GM18502 (cell line): ENCODE results near the gene ASTN2.
"Not testable (repeated sequence)": the region's sequence is repeated elsewhere in the genome, so short reads cannot be mapped to it uniquely, and the experiment has no call there.

Source experiments
- ATAC-seq: cut with Tn5 transposase; IDR thresholded peaks from one replicate; pipeline ENCODE4 v1.9.1; 2021; ENCODE audit warnings: mild to moderate bottlenecking; ENCODE audit not compliant: unreplicated experiment, poor library complexity

Gene ASTN2

DNA sequence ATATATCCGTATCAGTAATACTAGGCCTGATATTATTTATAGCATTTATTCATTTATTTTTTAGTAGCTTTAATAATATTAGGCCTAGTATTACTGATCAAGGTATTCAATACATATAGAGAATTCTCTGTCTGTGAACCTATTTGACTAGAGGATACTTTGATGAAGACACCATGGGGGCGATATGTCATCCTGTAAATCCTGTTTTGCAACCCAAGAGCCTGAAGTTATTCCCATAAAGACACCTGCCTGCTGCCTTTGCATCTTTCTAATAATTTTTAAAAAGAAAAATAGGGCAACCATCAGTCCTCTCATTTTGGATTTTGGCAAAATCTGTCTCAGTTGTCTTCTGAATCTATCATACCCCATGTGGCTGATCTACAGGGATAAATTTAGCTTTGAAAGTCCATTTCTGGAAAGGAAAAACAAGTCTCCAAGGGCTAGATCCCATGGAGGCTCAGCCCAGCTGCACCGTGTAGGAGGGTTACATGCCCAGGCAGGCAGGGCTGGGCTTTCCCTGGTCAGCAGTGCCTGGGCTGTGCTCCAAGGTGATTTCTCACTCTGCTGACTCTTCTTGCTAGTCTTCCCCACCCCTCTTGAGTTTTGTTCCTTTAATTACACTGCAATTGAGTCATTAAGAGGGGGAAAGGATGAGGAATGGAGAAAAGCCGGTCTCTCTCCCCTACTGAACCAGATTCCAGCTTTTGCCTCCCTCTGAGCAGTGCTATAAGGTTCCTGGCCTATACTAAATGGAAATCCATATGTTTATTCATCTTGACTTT, 558.8 kb downstream of the ASTN2 start:
- ATAC-seq: no peak

DNA sequence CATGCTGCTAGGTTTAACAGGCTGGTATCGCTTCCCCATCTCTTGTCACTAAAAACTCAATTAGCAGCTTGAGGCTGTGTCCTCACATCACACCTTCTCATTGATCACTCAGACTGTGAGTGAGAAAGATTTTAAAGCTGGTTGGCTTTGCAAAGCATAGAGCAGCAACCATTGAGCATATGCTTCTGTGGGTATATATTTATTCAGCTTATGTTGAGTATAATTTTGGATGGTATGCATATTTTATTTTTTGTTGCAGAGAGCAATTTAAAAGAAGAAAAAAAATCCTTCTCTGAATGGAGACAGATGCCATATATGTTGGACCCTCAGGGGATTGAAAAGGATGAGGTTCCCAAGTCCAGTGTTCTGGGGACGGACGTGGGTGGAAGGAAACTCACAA, 565.1 kb downstream of the ASTN2 start:
- ATAC-seq: no peak

DNA sequence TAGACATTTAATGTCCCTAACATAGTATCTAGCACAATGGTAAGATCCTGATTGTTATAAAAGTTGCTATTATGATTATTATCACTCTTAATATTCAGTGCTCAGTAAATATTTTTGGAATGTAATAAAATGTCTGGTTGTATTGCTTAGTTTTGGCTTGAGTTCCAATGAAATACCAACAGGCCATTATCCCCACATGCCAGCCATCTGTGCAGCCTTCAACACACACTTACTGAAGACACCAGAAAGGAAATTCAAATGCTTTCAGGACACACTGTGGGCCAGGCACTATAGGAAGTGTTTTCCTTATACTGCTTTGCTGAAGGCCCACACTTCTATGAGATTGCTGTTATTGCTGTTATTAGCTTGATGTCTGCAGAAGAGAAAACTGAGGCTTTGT, 570.2 kb downstream of the ASTN2 start:
- no peak for ATAC-seq

DNA sequence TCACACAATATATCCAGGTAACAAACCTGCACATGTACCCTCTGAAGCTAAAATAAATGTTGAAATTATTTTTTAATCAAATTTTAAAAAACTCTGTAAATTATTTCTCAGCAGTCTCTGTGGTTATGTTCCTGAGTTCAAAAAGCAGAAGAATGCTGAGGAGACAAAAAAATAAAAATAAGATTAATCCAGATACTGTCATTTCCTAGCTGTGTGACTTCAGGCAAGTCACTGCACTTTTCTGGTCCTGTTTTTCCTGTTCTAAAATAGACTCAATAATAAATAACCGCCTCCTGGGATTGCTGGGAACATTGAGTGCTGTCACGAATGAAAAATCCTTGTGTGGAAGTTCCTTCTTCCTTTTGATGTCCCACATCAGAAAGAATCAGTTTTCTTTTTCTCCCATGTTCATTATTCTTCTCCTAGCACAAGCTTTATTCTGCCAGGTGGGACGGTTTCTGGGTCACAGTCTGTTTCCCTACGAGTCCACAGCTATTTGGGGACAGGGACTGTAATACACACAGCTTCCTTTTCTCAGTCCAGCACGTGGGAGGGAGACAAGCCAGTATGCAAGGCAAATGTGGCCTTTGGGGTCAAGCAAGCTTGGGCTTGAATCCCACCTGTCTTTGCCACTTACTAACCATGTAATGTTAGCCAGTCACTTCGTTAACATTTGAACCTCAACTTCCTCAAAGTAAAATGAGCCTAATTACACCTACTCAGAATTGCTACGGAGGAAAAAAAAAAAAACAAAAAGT, 570.8 kb downstream of the ASTN2 start:
- ATAC-seq: no peak

DNA sequence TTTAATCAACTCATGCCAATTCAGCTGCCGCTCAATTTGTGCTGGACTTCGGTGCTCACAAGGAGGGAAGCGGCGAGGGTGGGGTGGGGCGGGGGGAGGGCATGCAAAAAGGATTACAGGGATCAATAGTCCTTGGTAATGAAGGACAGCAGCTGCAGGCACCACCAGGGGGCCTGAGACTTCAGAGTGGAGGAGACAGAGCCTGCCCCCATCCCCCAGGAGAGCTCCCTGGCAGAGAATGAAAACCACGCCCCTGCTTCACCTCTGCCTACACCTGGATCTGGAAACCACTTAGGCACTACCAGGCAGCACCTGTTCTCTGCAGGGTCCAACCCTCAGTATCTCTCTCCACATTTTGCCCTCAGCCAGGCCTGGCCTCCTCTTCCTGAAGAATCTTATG, 572.2 kb downstream of the ASTN2 start:
- ATAC-seq: no peak

DNA sequence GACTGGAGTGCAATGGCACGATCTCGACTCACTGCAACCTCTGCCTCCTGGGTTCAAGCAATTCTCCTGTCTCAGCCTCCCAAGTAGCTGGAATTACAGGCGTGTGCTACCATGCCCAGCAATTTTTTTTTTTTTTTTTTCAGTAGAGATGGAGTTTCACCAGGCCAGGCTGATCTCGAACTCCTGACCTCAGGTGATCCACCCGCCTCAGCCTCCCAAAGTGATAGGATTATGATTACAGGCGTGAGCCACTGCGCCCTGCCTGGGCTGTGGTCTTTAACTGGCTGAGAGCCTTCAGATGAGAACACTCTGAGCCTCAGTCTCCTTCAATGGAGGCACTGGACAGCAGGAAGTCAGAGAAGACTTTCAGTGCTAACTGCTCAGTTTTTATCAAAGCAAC, 576.4 kb downstream of the ASTN2 start:
- ATAC-seq: not testable (repeated sequence)

DNA sequence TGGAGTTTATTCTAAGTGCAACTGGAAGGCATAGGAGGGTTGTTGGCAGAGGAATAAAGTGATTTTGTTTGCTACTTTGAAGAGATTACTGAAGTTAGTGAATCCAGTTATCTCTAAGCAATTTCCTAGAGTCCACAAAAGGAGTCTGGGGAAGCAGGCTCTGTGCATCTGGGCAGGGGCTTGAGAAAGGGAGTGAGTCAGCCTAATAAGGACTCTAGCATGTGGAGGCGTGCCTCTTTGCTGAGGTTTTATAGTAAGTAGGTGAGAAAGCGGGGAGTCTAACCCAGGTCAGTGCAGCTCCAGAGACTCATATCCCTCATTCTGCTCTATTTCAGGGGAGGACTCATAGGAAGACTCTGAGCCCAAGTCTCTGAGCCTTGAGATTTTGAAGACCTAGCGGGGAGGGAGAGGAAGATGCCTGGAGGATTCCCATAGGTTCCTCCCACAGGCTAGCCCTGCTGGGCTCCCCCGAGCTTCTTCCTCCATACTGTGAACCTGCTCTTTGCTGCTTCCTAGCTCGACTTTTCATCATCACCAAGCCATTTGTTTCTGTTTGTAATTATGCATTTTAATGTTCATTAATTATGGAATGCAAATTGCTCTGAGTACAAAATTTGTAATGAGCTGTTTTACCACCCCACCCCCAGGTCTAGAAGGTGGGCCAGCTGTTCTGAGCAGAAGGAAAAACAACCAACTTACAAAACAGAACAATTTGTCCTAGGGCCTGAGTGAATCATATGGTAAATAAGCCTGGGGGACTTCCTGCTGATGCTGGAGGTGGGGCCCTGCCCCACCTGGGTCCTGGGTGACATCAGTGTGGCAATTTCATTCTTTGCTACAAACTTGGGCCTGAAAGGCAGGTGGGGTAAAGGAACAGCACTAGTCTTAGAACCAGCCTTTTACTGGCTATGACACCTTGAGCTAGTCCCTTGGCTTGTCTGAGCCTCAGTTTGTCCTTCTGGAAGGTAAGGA, 577.6 kb downstream of the ASTN2 start:
- no peak for ATAC-seq

DNA sequence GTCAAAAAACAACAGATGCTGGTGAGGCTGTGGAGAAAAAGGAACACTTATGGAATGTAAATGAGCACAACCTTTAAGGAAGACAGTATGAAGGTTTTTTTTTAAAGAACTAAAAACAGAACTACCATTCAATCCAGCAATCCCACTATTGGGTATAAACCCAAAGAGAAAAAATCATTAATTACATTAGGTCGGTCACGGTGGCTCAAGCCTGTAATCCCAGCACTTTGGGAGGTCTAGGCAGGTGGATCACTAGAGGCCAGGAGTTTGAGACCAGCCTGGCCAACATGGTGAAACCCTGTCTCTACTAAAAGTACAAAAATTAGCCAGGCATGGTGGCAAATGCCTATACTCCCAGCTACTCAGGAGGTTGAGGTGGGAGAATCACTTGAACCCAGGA, 584.5 kb downstream of the ASTN2 start:
- ATAC-seq: not testable (repeated sequence)

DNA sequence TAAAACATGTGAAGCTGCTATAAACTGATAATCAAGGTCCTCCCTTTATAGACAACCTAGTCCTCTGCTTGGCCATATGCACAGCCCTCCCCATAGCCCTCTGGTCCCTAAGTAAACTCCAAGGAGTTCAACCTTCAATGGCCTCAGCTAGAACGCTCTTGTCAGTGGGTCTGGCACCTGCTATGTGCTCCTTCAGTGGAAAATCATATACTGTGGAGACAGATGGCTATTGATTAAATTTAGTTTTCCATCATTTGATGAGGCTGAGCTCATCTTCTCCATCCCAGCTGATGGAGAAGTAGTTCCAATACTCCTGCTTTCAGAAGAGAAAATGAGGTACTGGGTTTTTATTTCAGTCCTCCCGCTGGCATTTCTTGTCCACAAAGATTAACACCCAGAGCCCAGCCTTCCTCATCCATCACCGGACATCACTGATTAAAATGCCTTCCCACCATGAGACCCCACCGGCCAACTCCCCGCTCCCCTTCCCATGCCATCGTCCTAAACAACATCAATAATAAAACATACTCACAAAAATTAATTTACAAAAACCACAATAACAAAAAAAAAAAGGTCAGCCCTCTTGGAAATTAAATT, 593.1 kb downstream of the ASTN2 start:
- ATAC-seq: no peak

DNA sequence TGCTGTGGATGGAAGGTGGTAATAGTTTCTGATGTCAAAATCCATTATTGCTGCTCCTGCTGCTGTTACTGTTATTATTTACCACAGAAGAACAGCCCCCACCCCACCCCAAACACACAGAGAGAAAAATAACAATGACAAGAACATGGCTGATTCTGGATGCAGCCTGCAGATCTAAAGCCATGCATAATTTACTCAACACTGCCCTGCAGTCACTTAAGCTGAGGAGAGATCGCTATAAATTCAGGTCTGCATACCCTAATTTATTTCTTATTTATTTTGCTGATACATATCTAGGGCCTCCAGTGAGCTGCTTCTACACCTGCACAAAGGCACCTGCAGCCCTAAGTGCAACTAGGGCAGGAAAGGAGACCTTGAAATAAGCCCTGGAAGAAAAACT, 595.7 kb downstream of the ASTN2 start:
- ATAC-seq: no peak

DNA sequence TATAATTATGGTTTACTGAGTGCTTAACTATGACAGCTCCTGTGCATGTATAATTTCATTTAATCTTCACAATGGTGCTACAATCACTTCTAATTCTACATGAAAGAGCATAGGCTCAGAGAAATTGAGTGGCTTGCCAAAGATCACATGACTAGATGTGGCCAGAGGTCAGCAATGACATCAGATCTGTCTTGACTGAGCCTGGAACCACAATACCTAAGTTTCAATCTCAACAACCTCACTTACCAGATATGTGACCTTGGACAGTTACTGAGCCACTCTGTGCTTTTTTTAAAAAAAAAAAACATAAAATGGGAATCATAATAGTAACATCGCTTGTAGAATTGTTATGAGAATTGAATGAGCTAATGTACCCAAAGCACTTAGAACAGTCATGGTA, 597.1 kb downstream of the ASTN2 start:
- ATAC-seq: peak; percentile 56

DNA sequence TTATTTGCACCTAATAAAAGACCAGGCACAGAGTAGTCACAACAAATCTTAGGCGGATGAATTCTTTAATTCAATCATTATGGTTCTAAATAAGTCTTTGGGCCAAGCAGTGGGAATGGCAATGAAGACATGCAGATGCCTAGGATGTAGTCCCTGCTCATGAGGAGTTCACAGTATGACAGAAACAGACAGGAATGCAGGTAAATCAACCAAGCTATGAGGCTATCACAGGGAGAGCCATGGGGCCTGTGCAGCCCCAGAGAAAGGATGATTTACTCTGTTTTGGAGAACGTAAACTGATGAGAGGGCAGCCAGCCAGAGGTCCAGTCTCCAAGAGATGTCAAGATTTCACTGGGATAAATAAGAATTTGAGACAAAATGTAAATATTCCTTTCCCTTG, 598.4 kb downstream of the ASTN2 start:
- ATAC-seq: no peak

DNA sequence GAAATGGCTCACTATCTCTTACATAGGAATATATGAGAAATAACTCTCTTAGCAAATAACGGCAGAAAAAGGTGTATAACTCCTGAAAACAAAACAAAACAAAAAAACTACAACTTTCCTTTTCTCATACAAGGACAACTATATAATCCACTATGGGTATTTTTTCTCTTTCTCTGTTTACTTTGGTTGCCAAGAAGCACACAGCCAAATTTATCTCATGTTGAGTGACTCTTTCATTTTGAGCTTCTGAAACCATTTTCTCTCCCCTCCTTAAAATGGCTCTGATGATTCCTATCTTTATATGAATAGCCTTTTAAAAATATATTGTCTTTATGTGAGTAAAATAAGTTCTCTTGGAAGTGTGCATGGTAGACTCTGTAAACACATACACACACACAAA, 599.0 kb downstream of the ASTN2 start:
- ATAC-seq: no peak

DNA sequence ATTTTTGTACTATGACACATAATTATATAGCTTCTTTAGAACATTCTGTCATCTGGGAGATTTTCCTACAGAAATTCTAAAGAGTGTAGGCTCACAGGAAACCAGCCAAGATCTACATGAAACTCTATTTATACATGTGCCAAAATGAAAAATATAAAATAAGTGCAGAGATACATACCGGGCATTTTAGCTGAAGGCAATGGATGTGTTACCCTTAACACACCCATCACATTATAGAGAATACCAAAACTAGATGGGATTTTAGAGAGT, 601.9 kb downstream of the ASTN2 start:
- no peak for ATAC-seq

DNA sequence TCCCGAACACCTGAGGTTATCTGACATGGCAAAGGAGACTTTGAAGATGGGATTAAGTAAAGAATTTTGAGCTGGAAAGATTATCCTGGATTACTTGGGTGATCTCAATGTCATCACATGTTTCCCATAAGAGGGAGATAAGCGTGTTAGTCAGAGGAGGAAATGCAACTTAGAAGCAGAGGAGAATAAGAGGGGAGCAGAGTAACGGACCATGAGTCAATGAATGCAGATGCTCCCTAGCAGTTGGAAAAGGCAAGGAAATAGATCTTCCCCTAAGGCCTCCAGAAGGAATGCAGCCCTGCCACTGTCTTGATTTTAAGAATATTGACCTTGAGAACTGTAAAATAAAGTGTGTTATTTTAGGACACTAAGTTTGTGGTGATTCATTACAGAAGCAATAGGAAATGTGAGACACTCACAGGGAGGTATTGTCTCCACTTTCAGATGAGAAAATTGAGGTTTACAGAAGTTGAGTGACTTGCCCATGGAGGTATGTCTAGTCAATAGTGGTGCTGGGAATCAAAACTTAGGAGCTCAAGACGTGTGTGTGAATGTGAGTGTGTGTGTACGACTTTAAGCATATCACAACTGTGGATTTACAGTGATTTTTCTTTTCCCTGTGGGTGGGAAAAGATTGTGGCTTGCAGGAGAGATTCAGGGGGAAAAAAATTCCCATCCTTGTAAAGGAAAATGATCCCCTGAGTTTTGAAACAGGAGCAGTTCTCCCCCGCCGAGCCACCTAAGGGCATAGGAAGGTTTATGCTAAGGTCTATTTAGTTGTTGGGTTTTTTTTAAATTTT, 602.4 kb downstream of the ASTN2 start:
- ATAC-seq: no peak

DNA sequence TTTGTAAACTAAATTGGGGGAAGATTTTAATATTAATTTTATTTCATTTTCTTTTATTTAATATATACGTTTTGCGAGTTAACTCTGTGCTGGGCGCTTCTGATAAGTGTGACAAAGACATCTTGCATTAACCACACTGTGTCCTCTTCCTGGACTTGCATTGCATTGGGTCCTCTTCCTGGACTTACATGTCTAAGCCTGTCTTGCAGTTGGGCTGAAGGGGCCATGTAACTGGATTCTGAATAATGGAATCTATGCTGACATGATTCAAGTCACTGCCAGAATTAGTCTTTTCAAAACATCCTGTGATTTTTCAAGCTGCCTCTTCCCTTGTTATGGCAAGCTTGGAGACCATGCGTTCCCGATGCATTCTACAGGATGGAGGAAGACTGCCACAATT, 605.2 kb downstream of the ASTN2 start:
- ATAC-seq: no peak

DNA sequence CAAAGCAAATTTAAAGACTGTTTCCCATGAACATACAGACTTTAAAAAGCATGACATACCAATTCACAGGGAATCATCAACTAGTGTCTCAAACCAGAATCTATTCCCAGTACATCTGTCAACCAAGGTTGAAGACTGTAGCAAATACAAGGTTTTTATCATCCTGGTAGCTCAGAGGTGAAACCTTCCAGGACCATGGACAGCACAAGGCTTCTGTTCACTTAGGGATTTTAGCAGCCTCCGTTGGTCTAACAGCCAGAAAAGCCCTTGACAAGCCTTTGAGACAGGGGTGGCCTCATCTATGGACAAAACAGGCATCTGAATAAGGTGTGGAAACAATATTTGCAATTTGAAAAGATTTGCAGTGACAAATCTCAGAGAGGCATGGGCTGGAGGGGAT, 608.8 kb downstream of the ASTN2 start:
- ATAC-seq: no peak

DNA sequence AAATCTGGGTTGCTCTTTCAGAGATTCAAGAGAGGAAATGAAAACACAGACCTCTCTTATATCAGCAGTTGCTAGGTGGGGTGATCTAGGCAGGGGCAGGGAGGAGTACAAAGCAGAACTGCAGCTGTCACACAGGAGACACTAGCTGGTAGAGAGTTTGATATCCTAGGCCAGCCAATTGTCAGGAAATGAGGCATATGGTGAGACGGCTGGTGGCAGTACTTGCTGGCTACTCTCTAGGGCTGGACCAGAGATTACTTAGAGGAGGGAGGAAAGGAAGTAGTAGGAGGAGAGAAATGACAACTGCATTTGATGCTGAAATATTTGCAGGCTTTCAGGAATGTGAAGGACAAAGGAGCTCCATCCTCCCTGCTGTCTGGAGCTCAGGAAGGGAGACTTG, 614.0 kb downstream of the ASTN2 start:
- ATAC-seq: no peak

DNA sequence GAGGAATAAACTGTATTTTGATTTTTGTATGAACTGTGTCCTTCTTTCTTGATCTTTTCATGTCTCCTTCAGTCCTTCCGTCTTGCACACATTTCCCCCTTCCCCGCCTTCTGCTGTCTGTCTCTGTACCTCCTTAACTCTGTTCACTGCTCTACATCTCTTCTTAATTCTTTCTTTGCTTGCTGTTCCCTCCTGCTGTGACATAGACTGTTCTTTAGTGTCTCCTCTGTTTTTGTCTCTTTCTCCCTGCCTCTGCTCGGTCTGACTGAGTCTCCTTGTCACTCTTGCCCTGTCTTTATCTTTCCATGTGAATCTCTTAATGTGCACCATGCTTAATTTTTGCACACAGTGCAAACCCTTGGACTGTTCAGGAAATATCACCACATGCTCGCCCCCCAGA, 614.8 kb downstream of the ASTN2 start:
- no peak for ATAC-seq

DNA sequence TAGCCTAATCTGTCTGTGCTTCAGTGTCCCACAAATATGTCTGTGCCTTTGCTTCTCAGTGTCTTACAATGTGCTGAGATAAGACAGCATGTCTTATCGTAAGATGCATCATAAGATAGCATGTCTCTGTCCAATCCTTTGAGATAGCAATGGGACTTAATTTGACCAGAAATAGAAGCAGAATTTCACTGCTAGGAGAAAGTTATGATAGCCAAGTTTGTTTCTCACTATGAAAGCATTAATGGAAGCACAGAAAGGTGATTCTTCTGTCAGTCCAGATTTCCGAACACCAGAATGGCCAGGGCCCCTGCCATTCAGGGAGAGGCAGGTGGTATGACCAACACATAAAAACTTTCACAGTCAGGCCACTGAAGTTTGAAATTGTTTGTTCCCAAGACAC, 616.3 kb downstream of the ASTN2 start:
- ATAC-seq: no peak
